Islet of Langerhans (tissue), 1 donor: ENCODE measurements around the gene RHD.
"Not testable (repeated sequence)": the region's sequence is repeated elsewhere in the genome, so short reads cannot be mapped to it uniquely, and the experiment has no call there.

ENCODE experiments used
- FAIRE-seq: peaks from one replicate; lab custom pipeline; 2011; peaks lifted over from hg19 to GRCh38; lab: Jason Lieb, UNC

RHD gene

DNA sequence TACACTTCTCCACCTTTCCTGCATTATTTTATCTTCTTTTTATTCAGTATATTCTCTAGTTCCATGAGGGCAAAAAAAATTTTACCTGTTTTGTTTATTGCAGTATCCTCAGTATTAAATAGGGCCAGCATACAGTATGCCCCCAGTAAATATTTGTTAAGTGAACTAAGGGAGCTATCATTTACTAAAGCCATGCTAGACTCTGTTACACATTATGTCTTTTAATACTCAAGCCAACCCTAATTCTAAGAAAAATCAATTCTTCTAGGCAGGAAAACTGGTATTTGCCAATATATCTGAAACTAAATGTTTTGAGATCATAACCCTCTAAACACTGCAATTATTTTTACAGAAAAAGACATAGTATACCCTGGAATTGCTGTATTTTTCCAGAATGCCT is 84.1 kb downstream of the RHD start:
- no peak for FAIRE-seq

GRCh38 chr1:25356848-25357247 is 84.5 kb downstream of the RHD start:
- peak; percentile 5 for FAIRE-seq

GRCh38 chr1:25360596-25361581 is 88.6 kb downstream of the RHD start:
- no peak for FAIRE-seq

- no peak for FAIRE-seq
Measured at GRCh38 chr1:25361901-25362300, 89.6 kb downstream of the RHD start.

DNA sequence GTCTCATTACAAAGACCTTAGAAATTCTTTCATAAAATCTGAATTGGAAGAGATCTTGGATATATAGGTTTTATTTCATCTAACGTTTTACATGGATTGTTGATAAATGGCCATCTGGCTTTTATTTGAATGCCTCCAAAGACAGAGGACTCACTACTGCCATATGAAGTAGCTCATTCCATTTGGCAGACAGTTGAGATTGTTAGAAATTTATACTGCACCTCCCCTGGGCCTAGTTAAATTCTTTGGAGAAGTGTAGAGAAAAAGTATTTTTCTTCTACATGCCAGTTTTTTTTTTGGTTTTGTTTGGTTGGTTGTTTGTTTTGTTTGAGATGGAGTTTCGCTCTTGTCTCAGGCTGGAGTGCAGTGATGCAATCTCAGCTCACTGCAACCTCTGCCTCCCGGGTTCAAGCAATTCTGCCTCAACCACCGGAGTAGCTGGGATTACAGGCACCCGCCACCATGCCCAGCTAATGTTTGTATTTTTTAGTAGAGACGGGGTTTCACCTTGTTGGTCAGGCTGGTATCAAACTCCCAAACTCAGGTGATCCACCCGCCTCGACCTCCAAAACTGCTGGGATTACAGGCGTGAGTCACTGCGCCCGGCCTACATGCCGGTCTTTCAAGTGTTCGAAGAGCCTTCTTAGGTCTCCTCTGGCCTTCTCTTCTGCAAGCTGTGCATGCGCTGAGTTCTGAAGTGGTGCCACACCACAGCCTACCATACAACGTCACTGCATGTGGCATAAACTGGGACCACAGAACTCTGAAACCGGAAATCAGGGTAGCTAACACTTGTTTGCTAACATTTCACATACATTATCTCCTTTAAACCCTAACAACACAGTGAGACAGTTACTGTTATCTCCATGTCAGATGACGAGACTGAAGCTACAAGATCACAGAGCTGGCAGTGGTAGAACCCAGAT is 90.6 kb downstream of the RHD start:
- FAIRE-seq: not testable (repeated sequence)

- no peak for FAIRE-seq
Measured at GRCh38 chr1:25369241-25369640, 96.9 kb downstream of the RHD start.

GRCh38 chr1:25369691-25370271 is 97.5 kb downstream of the RHD start:
- not testable (repeated sequence) for FAIRE-seq

GRCh38 chr1:25371757-25372156 is 99.4 kb downstream of the RHD start:
- FAIRE-seq: not testable (repeated sequence)

DNA sequence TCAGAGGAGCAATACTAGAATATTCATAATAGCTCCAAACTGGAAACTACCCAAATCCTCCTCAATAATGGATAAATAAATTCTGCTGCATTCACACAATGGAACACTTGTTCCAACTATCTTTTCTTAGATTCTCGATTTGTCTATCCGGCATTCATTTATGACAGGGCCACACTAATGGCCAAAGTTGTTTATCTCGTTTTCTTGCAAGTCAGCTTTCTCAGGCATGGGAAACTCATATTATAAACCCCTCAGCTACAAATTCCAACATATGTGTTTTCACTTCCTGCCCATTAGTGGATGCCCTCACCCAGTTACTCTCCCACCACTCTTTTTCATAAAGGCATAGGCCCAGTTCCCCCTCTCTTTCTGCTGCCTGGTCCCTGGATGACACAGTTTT is 106.1 kb downstream of the RHD start:
- FAIRE-seq: not testable (repeated sequence)
